ENCODE data around the gene VSTM1. TPM values are rescaled to one million over a fixed set of nuclear protein-coding genes. Genes with fewer than 3 reads are reported as not detected.

The VSTM1 gene
- total RNA-seq, 1 experiment from 2014 or later: not detected

GRCh38 chr19:54062643-54063042 lies 1.1 kb downstream of the VSTM1 start:
- ChIA-PET CTCF (interaction anchor here (1.5 to 2.0 kb wide), 3 partner anchors 31 to 253 kb away, joined by 5 to 6 read pairs (median 6); no protein-coding TSS in a partner anchor), POLR2A (no interaction called here)
- Mint-ChIP-seq H3K9me3 (no peaks in the 10 kb centered on the region; the same call in 1 of the 2 replicates), H3K4me3 (no peak overlapping the region), H3K4me1 (peaks cover 3% of the 10 kb centered on the region; the same call in 1 of the 2 replicates), H3K27ac (no peak overlapping the region), H3K27me3 (ENCODE audit: low read depth) (no peaks in the 10 kb centered on the region), H3K36me3 (no peaks in the 10 kb centered on the region)
- ATAC-seq (no peak), DNase-seq (ENCODE audit: low spot score) (no peak)
- TF ChIP-seq ZNF263 (CRISPR knock-in tag; IDR thresholded peaks at IDR 0.05; ENCODE audit: low read depth): no peak
- no peak for TF ChIP-seq ZBTB43 (CRISPR knock-in tag; IDR thresholded peaks at IDR 0.05)
- TF ChIP-seq CREB1 (CRISPR knock-in tag; IDR thresholded peaks at IDR 0.05): no peak
- TF ChIP-seq ATF1 (CRISPR knock-in tag; IDR thresholded peaks at IDR 0.05): no peak
- no peak for TF ChIP-seq ZNF416 (CRISPR knock-in tag; IDR thresholded peaks at IDR 0.05)
- no peak for TF ChIP-seq SP1 (CRISPR knock-in tag; conservative IDR thresholded peaks at IDR 0.05)
- TF ChIP-seq MAX (CRISPR knock-in tag; IDR thresholded peaks at IDR 0.05): no peak

GRCh38 chr19:54047616-54048015 lies 16.1 kb downstream of the VSTM1 start:
- Mint-ChIP-seq H3K27me3 (ENCODE audit: low read depth) (peaks cover 21% of the 10 kb centered on the region), H3K9me3 (peaks cover 8% of the 10 kb centered on the region), H3K4me1 (no peaks in the 10 kb centered on the region), H3K27ac (no peak overlapping the region), H3K36me3 (no peaks in the 10 kb centered on the region), H3K4me3 (no peak overlapping the region)
- ChIA-PET POLR2A (no interaction called here), CTCF (interaction anchor here (0.7 kb wide), 1 partner anchor 10 kb away, joined by 3 read pairs; no protein-coding TSS in a partner anchor)
- TF ChIP-seq TEAD1 (CRISPR knock-in tag; IDR thresholded peaks at IDR 0.05): no peak
- no peak for TF ChIP-seq ZNF671 (CRISPR knock-in tag; IDR thresholded peaks at IDR 0.05)
- no peak for TF ChIP-seq PRRX2 (CRISPR knock-in tag; IDR thresholded peaks at IDR 0.05)
- TF ChIP-seq RORB (CRISPR knock-in tag; IDR thresholded peaks at IDR 0.05): no peak
- TF ChIP-seq HMGA2 (CRISPR knock-in tag; IDR thresholded peaks at IDR 0.05): no peak
- no peak for ATAC-seq
- no peak for DNase-seq (ENCODE audit: low spot score)

- no peak for DNase-seq (ENCODE audit: low spot score)
- no peak overlapping the region for H3K27ac Mint-ChIP-seq
- no peak for ATAC-seq
- H3K9me3 Mint-ChIP-seq: peaks cover 8% of the 10 kb centered on the region
- CTCF ChIA-PET: no interaction called here
- H3K4me1 Mint-ChIP-seq: peaks cover 11% of the 10 kb centered on the region
- TF ChIP-seq FOXP4 (CRISPR knock-in tag; IDR thresholded peaks at IDR 0.05) (no peak), E2F1 (CRISPR knock-in tag; IDR thresholded peaks at IDR 0.05) (no peak), ARID4B (CRISPR knock-in tag; IDR thresholded peaks at IDR 0.05; ENCODE audit: borderline replicate concordance) (no peak), IRF1 (CRISPR knock-in tag; IDR thresholded peaks at IDR 0.05) (no peak), IRF2 (CRISPR knock-in tag; IDR thresholded peaks at IDR 0.05; ENCODE audit: borderline replicate concordance, low read depth) (no peak), E2F4 (CRISPR knock-in tag; IDR thresholded peaks at IDR 0.05; ENCODE audit: borderline replicate concordance, low read depth) (no peak), ERG (CRISPR knock-in tag; IDR thresholded peaks at IDR 0.05) (no peak), RORB (CRISPR knock-in tag; IDR thresholded peaks at IDR 0.05) (no peak)
- peaks cover 21% of the 10 kb centered on the region for H3K27me3 Mint-ChIP-seq (ENCODE audit: low read depth)
- H3K4me3 Mint-ChIP-seq: no peak overlapping the region
- POLR2A ChIA-PET: no interaction called here
- H3K36me3 Mint-ChIP-seq: no peaks in the 10 kb centered on the region
These were observed 17.9 kb downstream of the VSTM1 start for GRCh38 chr19:54045771-54046170.
